ENCODE data around the gene ESYT2. TPM values are rescaled to one million over a fixed set of nuclear protein-coding genes. Genes with fewer than 3 reads are reported as not detected.
A peak's percentile ranks its signal among the peaks of the same experiment; 100 is the strongest.

Gene ESYT2
- total RNA-seq, 1 experiment from 2014 or later: 162 TPM

GRCh38 chr7:158776474-158776873 lies 52.8 kb downstream of the ESYT2 start:
- H3K36me3 ChIP-seq (ENCODE audit: low read depth): peaks cover 42% of the 10 kb centered on the region
- no peak for DNase-seq
- H4K20me1 ChIP-seq (ENCODE audit: insufficient read depth): no peaks in the 10 kb centered on the region; the same call in 1 of the 2 replicates
- H3K27me3 ChIP-seq (ENCODE audit: insufficient read depth, low read depth): no peaks in the 10 kb centered on the region
- H3K9me2 ChIP-seq (ENCODE audit: insufficient read depth): no peaks in the 10 kb centered on the region
- CTCF ChIA-PET: no interaction called here
- intact Hi-C loops (cut with micrococcal nuclease; ENCODE audit: unreplicated experiment): no loop called here
- TF ChIP-seq CTCF (conservative IDR thresholded peaks at IDR 0.05) (no peak), EZH2 (IDR thresholded peaks at IDR 0.05; ENCODE audit: low read depth) (no peak)
- 0 out of 2 replicates have a peak, but pooled peaks cover 3% of the 10 kb centered on the region for H3K9me3 ChIP-seq (ENCODE audit: insufficient read depth, low read depth)
- H3K4me3 ChIP-seq: no peak overlapping the region
- POLR2A ChIA-PET (ENCODE audit: unreplicated experiment): interaction anchor here (0.6 kb wide), 1 partner anchor 45 kb away, joined by 3 read pairs; no protein-coding TSS in a partner anchor
- H3K79me2 ChIP-seq (ENCODE audit: low read depth): peaks cover 14% of the 10 kb centered on the region
- BruUV-seq (replicated peaks): no TSS peak
- H2AFZ ChIP-seq: no peak overlapping the region
- peaks cover 9% of the 10 kb centered on the region for H3F3A ChIP-seq (ENCODE audit: insufficient read depth, low read depth)
- H3K4me1 ChIP-seq (replicated peaks; ENCODE audit: insufficient read depth): no peaks in the 10 kb centered on the region
- H3K27ac ChIP-seq: no peak overlapping the region
- no peak overlapping the region for H3K4me2 ChIP-seq

DNA sequence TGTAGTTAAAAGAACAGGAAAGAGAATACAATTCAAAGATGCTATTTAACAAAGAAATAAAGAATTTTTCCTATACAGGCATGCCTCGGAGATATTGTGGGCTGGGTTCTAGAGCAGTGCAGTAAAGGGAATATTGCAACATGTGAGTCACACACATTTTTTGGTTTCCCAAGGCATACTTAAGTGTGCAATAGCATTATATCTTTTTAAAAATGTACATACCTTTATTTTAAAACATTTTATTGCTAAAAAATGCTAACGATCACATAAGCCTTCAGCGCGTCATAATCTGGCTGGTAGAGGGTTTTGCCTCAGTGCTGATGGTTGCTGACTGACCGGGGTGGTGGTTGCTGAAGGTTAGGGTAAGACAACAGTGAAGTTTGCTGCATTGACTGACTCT lies 54.4 kb downstream of the ESYT2 start:
- H4K20me1 ChIP-seq (ENCODE audit: insufficient read depth): no peaks in the 10 kb centered on the region; the same call in 1 of the 2 replicates
- peaks cover 31% of the 10 kb centered on the region for H3K36me3 ChIP-seq (ENCODE audit: low read depth)
- peaks cover 5% of the 10 kb centered on the region for H3K79me2 ChIP-seq (ENCODE audit: low read depth)
- no peak overlapping the region for H2AFZ ChIP-seq
- no peak for TF ChIP-seq CTCF (conservative IDR thresholded peaks at IDR 0.05)
- TF ChIP-seq EZH2 (IDR thresholded peaks at IDR 0.05; ENCODE audit: low read depth): no peak
- no peak overlapping the region for H3K4me2 ChIP-seq
- POLR2A ChIA-PET (ENCODE audit: unreplicated experiment): no interaction called here
- intact Hi-C loops (cut with micrococcal nuclease; ENCODE audit: unreplicated experiment): no loop called here
- H3K9me3 ChIP-seq (ENCODE audit: insufficient read depth, low read depth): no peaks in the 10 kb centered on the region
- H3K27ac ChIP-seq: no peak overlapping the region
- H3K4me1 ChIP-seq (replicated peaks; ENCODE audit: insufficient read depth): no peaks in the 10 kb centered on the region
- CTCF ChIA-PET: no interaction called here
- H3F3A ChIP-seq (ENCODE audit: insufficient read depth, low read depth): peaks cover 4% of the 10 kb centered on the region; the same call in 1 of the 2 replicates
- no peak for DNase-seq
- H3K9me2 ChIP-seq (ENCODE audit: insufficient read depth): no peaks in the 10 kb centered on the region
- H3K27me3 ChIP-seq (ENCODE audit: insufficient read depth, low read depth): no peaks in the 10 kb centered on the region
- BruUV-seq (replicated peaks): no TSS peak
- H3K4me3 ChIP-seq: no peak overlapping the region

DNA sequence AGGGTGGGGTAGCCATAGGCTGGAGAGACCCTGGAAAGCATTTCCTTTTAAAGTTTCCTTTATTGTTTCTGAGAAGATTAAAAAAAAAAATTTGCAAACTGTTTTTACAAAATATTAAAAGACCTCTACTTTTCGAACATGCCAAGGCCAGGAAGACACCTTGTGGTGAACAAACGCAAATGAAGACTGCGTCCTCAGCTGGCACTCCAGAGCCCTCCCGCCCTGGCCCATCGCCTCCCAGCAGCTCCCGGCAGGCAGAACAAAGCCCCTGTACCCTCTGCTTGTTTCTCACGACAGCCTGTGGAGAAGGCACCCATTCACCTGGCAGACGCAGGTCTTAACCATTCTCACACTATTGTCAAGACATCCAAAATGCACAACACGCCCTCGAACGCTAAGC lies 56.4 kb downstream of the ESYT2 start:
- DNase-seq: no peak
- no peak overlapping the region for H3K4me2 ChIP-seq
- ChIA-PET POLR2A (ENCODE audit: unreplicated experiment) (no interaction called here), CTCF (interaction anchor here (0.7 kb wide), 1 partner anchor 230 kb away, joined by 3 read pairs; no protein-coding TSS in a partner anchor)
- H3K4me1 ChIP-seq (replicated peaks; ENCODE audit: insufficient read depth): no peaks in the 10 kb centered on the region
- no peaks in the 10 kb centered on the region for H3K9me2 ChIP-seq (ENCODE audit: insufficient read depth)
- H3F3A ChIP-seq (ENCODE audit: insufficient read depth, low read depth): peaks cover 8% of the 10 kb centered on the region; the same call in 1 of the 2 replicates
- intact Hi-C loops (cut with micrococcal nuclease; ENCODE audit: unreplicated experiment): no loop called here
- H2AFZ ChIP-seq: no peak overlapping the region
- BruUV-seq (replicated peaks): no TSS peak
- TF ChIP-seq CTCF (conservative IDR thresholded peaks at IDR 0.05) (peak; percentile 37; the same call in 1 of the 2 replicates), EZH2 (IDR thresholded peaks at IDR 0.05; ENCODE audit: low read depth) (no peak)
- no peaks in the 10 kb centered on the region for H3K27me3 ChIP-seq (ENCODE audit: insufficient read depth, low read depth)
- H3K27ac ChIP-seq: no peak overlapping the region
- H3K79me2 ChIP-seq (ENCODE audit: low read depth): no peaks in the 10 kb centered on the region
- no peaks in the 10 kb centered on the region for H3K9me3 ChIP-seq (ENCODE audit: insufficient read depth, low read depth)
- H4K20me1 ChIP-seq (ENCODE audit: insufficient read depth): no peaks in the 10 kb centered on the region
- H3K4me3 ChIP-seq: no peak overlapping the region
- H3K36me3 ChIP-seq (ENCODE audit: low read depth): peaks cover 29% of the 10 kb centered on the region
